Smooth muscle cell of the umbilical artery (primary cell): ENCODE data around the gene SRRM2. TPM values are rescaled to one million over a fixed set of nuclear protein-coding genes. Genes with fewer than 3 reads are reported as not detected.

Experiments used
- total RNA-seq: library from RNA; depleted of rRNA; stranded (reverse); fragments of >200 nt; gene quantifications from 2 replicates; pipeline ENCODE4 v1.2.3, GENCODE V29; 2014

SRRM2 gene
- 48.4 and 103 TPM in 2 replicates for total RNA-seq

GRCh38 chr16:2752035-2752849 is at the start of gene SRRM2:
SRRM2 (plus strand) TSS chr16:2752638; CDS start chr16:2756365, 3,727 bp downstream.

GRCh38 chr16:2720064-2720457 is 32.4 kb upstream of the SRRM2 start, which contains the start of gene PRSS27:
PRSS27 (minus strand) TSS chr16:2720224; CDS start chr16:2720160, 64 bp downstream.

GRCh38 chr16:2777231-2777902 is 24.9 kb downstream of the SRRM2 start, which contains the start of gene ELOB:
ELOB (minus strand) TSS chr16:2777280; CDS start chr16:2777239, 41 bp downstream.

GRCh38 chr16:2787406-2787805 is 35.0 kb downstream of the SRRM2 start, which contains the start of gene PRSS33:
PRSS33 (minus strand) TSS chr16:2787560; CDS start chr16:2786547, 1,013 bp downstream.

GRCh38 chr16:2816751-2817339 is 64.4 kb downstream of the SRRM2 start, which contains the start of gene PRSS21:
PRSS21 (plus strand) TSS chr16:2817237; CDS start chr16:2817269, 32 bp downstream.

Other genes starting within 250 kb of the SRRM2 start
- gene ATP6V0C, start 238.7 kb upstream of the SRRM2 start, total RNA-seq: 15.1 and 16.4 TPM in 2 replicates
- 33.6 and 42.2 TPM in 2 replicates for gene AMDHD2, start 232.3 kb upstream of the SRRM2 start, total RNA-seq
- 0.09 TPM in 1 of 2 replicates, not detected in the other for gene CEMP1, start 221.2 kb upstream of the SRRM2 start, total RNA-seq
- 23.2 and 30.3 TPM in 2 replicates for gene PDPK1, start 214.6 kb upstream of the SRRM2 start, total RNA-seq
- gene KCTD5, start 70.1 kb upstream of the SRRM2 start, total RNA-seq: 20.2 and 34.1 TPM in 2 replicates
- 0.30 and 0.42 TPM in 2 replicates for gene PRSS27, start 32.4 kb upstream of the SRRM2 start, total RNA-seq
- gene ELOB, start 24.6 kb downstream of the SRRM2 start, total RNA-seq: 124 and 257 TPM in 2 replicates
- gene PRSS33, start 34.9 kb downstream of the SRRM2 start, total RNA-seq: not detected in 2 replicates
- gene PRSS41, start 45.8 kb downstream of the SRRM2 start, total RNA-seq: not detected in 2 replicates
- gene PRSS21, start 64.6 kb downstream of the SRRM2 start, total RNA-seq: not detected in 2 replicates
- gene ZG16B, start 77.7 kb downstream of the SRRM2 start, total RNA-seq: not detected in 2 replicates
- not detected in 2 replicates for gene PRSS22, start 105.5 kb downstream of the SRRM2 start, total RNA-seq
- 37.6 and 59.4 TPM in 2 replicates for gene FLYWCH2, start 130.6 kb downstream of the SRRM2 start, total RNA-seq
- gene FLYWCH1, start 159.3 kb downstream of the SRRM2 start, total RNA-seq: 44.8 and 58.7 TPM in 2 replicates
- gene KREMEN2, start 211.6 kb downstream of the SRRM2 start, total RNA-seq: not detected in 2 replicates
- gene PAQR4, start 216.7 kb downstream of the SRRM2 start, total RNA-seq: 0.89 and 4.6 TPM in 2 replicates
- gene PKMYT1, start 227.8 kb downstream of the SRRM2 start, total RNA-seq: 0.59 and 4.2 TPM in 2 replicates